GM21423 (cell line): ENCODE results near the gene SHB.

Experiments used
- ATAC-seq: cut with Tn5 transposase; IDR thresholded peaks from one replicate; pipeline ENCODE4 v1.9.1; 2021; ENCODE audit warnings: mild to moderate bottlenecking, moderate library complexity; ENCODE audit not compliant: unreplicated experiment

The SHB gene

GRCh38 chr9:37994639-37995347 lies 74.2 kb downstream of the SHB start:
- ATAC-seq, result peak; percentile 73

- no peak for ATAC-seq
Observed at GRCh38 chr9:37992924-37993349, 76.1 kb downstream of the SHB start.

DNA sequence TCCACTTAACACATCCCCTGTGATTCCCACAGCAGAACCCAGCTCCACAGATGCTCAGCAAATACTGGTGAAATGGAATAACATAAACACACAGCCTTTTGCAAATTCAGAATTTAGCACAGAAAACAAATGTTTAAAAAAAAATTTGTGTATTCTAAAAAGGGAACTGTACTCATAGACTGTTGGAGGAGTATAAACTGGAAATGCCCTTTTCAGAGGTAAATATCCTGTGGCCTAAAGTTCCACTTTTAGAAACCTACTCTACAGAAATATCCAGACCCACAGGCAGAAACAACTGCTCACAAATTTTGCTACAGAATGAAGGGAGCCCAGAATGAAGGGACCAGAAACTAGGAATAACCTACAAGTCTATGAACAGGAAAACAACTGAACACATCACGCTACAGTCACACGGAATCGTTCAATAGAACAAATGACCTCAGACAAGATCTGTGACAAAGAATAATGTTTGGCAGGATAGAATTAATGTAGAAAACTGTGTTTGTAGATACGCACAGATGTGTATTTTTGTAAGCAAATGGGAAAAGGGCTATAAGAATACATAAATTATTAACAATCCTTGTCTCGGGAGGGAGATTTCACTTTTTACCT lies 78.5 kb downstream of the SHB start:
- no peak for ATAC-seq

- ATAC-seq, result no peak
Observed at GRCh38 chr9:37989701-37990100, 79.3 kb downstream of the SHB start.

DNA sequence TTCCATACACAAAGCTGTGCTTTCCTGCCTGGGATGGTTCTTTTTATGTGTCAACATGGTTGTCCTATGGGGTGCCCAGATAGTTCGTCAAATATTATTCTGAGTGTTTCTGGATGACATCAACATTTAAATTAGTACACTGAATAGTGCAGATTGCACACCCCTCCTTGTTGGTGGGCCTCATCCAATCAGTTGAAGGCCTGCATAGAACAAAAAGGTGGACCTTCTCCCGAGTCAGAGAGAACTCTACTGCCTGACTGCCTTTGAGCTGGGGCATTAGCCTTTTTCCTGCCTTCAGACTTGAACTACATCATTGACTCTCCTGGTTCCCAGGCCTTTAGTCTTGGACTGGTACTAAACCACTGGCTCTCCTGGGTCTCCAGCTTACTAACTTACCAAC lies 80.4 kb downstream of the SHB start:
- ATAC-seq, result no peak

DNA sequence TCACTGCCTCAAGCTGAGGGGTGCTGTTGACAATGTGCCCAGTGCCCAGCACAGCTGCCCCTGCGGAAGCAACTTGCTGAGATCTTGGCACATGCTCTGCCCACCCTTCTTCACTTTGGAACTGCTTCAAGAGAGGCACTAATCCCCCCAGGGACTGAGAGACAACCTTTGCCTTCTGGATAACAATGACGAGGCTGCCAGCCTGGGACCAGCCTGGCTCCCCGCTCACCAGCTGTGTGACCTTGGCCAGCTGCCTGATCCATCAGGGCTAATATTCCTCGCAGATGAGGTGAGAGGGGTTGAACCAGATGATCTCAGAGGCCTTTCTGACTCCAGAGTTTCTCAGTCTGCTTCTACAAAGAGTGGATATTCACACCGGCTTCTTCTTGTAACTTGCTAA lies 81.0 kb downstream of the SHB start:
- ATAC-seq, result no peak

DNA sequence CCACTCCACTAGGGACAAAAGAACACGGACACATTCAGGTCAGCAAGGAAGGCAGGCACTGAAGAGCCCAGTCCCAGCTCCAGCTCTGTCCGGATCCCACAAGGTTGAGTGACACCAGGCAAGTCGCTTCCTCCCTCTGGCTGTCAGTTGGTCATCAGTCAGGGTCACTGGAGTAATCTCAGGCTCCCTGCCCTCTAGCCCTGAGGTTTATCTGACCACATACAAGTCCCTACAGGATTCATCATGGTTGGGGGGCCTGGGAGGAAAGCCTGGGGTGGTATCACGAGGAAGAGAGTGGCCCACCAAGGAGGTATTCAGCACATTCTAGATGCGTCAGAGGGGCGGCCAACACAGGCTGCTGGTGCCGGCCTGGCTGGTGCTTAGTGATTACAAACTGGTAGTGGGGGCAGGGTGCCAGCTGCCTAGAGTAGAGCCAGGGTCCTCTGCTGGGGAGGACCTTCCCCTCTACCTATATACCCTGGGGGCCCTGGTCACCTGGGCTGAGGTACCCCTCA lies 81.5 kb downstream of the SHB start:
- no peak for ATAC-seq

- no peak for ATAC-seq
Observed at GRCh38 chr9:37986771-37987258, 82.2 kb downstream of the SHB start.

DNA sequence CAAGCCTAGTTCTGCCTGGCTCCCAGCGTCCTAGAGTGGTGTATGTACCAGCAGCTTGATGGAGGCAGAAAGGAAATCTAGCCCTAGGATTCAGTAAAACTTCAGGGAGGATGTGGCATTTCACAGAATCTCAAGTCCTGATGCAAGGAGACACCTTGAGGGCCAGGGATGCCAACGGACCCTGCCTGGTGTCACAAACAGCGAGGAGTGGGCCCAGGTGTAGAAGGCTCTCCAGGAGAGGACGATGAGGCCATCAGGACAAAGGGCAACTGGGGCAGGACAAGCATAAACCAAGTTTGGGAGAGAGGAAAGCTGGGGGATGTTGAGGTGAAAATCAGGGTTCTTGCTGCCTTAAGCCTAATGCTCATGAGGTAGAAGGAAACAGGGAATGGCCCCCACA lies 83.0 kb downstream of the SHB start:
- ATAC-seq, result no peak

GRCh38 chr9:37984672-37985611 lies 84.1 kb downstream of the SHB start:
- ATAC-seq, result no peak

DNA sequence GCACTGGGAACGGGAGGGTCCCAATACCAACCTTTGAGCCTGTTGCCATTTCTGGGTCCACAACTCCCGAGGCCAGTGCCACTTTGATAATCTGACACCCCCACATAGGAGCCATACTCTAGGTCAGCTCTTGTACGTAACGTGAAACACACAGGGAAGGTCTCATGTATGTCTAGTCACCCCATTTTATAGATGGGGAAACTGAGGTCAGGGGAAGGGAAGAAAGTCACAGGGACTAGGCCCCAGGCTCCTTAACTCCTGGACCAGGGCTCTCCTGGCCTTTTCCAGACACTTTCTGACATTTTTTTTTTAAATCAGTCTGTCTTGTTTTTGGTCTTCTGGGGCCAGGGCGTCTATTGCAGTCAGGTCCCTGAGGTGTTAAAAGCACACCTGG lies 84.8 kb downstream of the SHB start:
- no peak for ATAC-seq

DNA sequence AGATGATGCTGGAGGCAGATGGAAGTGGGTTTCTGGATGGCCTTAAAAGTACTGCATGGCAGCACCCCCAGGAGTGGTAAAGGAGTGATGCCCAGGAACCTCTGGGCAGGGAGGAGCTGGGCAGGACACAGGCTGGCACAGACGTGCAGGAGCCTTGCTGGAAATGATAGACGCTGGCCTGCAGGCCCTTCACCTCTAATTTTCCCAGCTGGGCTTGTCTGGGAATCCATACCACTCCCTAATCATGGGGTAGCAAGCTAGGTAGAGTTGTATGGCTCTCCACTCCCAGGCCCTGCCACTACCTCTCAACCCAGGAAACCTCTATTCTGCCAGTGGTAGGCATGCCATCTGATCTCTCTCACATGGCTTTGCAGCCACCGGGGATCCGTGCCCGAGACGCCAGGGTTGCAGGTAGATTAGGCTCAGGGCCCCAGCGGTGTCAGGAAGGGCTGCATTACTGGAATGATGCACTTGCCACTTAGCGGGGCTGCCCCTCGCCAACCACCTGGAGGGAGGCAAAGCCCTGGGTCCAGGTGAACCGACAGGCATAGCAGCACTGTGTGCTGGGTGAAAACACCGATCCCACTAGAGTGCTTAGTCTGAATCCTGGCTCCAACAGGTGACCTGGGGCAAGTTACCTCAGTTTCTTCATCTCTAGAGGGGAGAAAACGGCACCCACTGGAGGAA lies 85.5 kb downstream of the SHB start:
- ATAC-seq, result no peak

GRCh38 chr9:37979844-37980243 lies 89.2 kb downstream of the SHB start:
- no peak for ATAC-seq

DNA sequence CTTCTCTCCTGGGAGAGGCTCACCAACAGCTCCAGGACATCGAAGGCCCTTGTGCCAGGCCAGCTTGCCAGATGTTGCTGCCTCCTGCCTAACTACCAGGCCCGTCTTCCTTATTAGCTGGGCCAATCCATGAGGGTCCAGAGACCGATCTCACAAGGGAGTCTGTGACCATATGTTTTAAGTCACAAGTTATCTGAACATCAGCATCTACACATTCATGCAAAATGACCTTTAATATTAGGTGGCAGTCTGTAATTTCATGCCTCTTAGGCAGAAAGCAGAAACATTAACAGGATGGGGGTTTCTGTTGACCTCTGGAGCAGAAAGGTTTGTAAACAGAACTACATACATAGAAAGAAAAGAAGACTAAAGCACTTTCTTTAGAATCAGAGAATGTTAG lies 90.0 kb downstream of the SHB start:
- no peak for ATAC-seq

DNA sequence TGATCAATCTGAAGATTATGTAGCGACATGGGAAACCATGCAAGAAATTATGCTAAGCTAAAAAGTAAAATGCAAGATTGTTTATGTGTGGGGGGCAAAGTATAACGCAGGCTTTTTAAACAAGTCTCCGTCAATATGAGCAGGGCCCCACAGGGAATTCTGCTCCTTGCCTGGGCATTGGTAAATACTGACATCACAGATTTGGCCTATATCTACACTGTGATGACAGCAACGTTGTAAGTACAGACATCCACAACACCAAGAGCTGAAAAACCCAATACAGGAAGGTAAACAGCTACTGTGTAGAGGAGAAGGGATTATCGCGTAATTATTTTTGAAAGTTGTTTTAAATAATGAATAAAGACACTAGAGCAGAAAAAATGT lies 90.6 kb downstream of the SHB start:
- ATAC-seq, result no peak

GRCh38 chr9:37977851-37978480 lies 91.1 kb downstream of the SHB start:
- ATAC-seq, result no peak

DNA sequence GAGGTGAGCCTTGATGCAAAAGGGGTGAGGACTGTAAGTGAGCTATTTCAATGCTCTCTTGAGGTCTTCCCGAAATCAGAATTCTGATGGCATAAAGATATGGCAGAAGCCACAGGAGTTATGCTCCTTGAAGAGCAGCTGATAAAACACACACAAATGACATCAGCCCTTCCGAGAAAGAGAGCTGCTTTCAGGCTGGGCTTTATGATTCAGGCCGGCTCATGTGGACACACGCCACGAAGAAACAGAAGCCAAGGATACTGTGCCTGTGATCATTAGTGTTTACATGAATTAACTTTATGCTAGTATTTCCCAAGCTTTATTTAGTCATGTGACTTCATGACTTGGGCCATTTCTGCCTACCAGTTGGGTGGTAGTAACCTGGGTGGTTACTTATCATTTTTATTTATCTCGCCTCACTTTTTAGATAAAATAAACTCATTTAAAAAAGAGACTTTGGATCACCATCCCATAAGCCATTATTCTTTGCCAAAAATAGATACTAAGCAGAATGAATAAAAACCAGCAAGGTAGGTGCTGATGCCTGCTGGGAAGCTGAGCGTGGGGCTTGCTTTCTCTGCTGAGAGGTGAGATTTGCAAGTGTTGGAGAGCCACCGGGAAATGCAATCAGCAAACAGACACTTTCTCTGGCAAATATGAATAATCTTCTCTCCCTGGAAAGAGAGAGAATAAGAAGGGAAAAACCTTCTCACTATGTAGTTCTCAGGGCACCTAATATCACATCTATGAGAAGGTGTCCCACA lies 92.1 kb downstream of the SHB start:
- no peak for ATAC-seq

DNA sequence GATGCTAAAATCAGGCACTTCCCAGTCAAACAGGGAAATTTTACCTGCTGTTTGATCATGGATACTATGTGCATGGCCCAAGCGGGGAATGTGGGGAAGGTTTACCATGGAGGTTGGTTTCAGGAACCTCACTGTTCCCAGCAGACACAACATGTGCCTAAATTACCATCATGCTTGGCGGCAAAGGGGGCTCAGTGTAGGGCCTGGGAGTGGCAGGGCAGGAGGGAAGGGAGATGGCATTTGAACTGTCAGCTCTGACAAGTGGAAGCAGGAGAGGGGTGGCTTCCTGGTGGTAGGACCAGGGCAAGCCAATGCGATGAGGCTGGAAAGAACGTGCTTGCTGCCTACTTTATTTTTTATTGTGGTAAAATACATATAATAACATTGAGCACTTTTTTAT lies 93.4 kb downstream of the SHB start:
- ATAC-seq, result no peak

DNA sequence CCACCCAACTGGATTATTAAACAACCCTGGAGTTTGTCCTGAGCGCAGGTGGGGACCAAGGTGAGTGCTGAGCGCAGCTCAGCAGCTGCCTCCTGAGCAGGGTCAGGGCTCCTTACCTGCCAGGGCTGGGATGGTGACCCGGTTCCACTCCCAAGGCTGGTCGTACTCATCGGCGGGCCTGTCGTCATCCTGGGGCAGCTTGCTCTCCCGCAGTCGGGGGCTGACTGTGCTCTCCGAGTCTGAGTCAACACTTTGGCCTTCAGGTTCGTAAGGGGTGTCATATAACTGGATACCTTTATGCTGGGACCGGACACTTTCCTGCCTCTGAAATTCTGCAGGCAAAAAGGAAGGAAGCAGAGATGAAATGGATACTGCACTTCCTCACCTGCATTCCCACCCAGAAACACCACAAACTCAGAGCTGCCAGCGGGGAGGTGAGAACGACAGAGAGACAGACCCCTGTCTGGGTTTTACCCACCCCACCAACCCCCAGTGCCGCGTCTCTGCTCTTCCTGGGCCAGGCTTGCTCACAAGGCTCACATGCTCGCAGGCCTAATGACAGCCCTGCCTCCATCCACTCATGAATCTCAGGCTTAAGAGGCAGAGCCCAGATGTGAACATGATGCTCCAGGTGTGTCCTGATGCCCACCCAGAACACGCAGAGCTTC lies 94.4 kb downstream of the SHB start:
- ATAC-seq, result no peak
